KMS-11 (cell line): ENCODE data around the gene BMP6.
A peak's percentile ranks its signal among the peaks of the same experiment; 100 is the strongest.

Source experiments
- H2AFZ ChIP-seq: fragments of 200-600 bp; sonication (generic); 2 replicates; pipeline ENCODE4 v1.6.1; 2016; ENCODE audit warnings: antibody characterized with exemption, mixed run types, low read depth
- H3K27ac ChIP-seq: fragments of 200-600 bp; sonication (generic); 2 replicates; pipeline ENCODE4 v1.6.1; 2016; ENCODE audit warnings: mild to moderate bottlenecking, mixed run types
- H3K27me3 ChIP-seq: fragments of 200-600 bp; sonication (generic); 2 replicates; pipeline ENCODE4 v1.6.1; 2017; ENCODE audit warnings: mild to moderate bottlenecking, low read depth, mixed run types, moderate library complexity; ENCODE audit not compliant: insufficient read depth
- H3K36me3 ChIP-seq: fragments of 200-600 bp; sonication (generic); 2 replicates; pipeline ENCODE4 v1.6.1; 2017; ENCODE audit warnings: mild to moderate bottlenecking, mixed run types; ENCODE audit not compliant: insufficient read depth
- H3K4me1 ChIP-seq: fragments of 200-600 bp; sonication (generic); 2 replicates; pipeline ENCODE4 v1.6.1; 2016; ENCODE audit warnings: mild to moderate bottlenecking, low read depth, mixed run types; ENCODE audit not compliant: poor library complexity, severe bottlenecking
- H3K4me2 ChIP-seq: fragments of 200-600 bp; sonication (generic); 2 replicates; pipeline ENCODE4 v1.7.0; 2016; ENCODE audit warnings: mild to moderate bottlenecking, mixed run types
- H3K4me3 ChIP-seq: fragments of 200-600 bp; sonication (generic); IDR thresholded peaks from 2 replicates; pipeline ENCODE4 v1.6.1; 2017; ENCODE audit warnings: low read depth, low read length, mixed read lengths; ENCODE audit not compliant: insufficient read depth
- H3K79me2 ChIP-seq: fragments of 200-600 bp; sonication (generic); 2 replicates; pipeline ENCODE4 v1.6.1; 2016; ENCODE audit warnings: low read depth, mixed run types; ENCODE audit not compliant: insufficient read depth
- H3K9ac ChIP-seq: fragments of 200-600 bp; sonication (generic); 2 replicates; pipeline ENCODE4 v1.6.1; 2016; ENCODE audit warnings: mild to moderate bottlenecking, mixed run types
- H4K20me1 ChIP-seq: fragments of 200-600 bp; sonication (generic); 2 replicates; pipeline ENCODE4 v1.6.1; 2016; ENCODE audit warnings: mild to moderate bottlenecking, mixed run types; ENCODE audit not compliant: insufficient read depth
- TF ChIP-seq, protein P1 (sequence below): fragments of 200-600 bp; sonication (generic); conservative IDR thresholded peaks from 2 replicates; pipeline ENCODE4 v1.6.1; 2017; ENCODE audit warnings: low read depth, mild to moderate bottlenecking, antibody characterized with exemption, low read length, moderate library complexity, mixed read lengths

The BMP6 gene

DNA sequence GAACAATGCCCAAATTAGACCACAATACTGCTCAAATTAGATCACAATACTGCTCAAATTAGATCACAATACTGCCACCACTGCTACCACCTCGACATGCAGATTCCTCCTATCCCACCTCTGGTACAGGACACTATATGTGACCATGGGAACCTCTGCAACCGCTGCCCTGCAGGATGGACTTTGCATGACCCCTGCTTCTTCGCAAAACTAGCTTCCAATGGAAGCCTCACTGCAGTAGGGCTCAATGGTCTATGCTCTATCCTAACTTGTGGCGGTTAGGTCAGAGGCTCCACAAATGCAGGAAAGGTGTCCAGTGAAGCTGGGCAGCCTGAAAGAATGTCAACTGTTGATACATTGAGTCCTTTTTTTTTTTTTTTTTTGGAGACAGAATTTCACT lies 192.5 kb downstream of the BMP6 start:
- no peaks in the 10 kb centered on the region for H3K27me3 ChIP-seq
- TF ChIP-seq, protein P1, sequence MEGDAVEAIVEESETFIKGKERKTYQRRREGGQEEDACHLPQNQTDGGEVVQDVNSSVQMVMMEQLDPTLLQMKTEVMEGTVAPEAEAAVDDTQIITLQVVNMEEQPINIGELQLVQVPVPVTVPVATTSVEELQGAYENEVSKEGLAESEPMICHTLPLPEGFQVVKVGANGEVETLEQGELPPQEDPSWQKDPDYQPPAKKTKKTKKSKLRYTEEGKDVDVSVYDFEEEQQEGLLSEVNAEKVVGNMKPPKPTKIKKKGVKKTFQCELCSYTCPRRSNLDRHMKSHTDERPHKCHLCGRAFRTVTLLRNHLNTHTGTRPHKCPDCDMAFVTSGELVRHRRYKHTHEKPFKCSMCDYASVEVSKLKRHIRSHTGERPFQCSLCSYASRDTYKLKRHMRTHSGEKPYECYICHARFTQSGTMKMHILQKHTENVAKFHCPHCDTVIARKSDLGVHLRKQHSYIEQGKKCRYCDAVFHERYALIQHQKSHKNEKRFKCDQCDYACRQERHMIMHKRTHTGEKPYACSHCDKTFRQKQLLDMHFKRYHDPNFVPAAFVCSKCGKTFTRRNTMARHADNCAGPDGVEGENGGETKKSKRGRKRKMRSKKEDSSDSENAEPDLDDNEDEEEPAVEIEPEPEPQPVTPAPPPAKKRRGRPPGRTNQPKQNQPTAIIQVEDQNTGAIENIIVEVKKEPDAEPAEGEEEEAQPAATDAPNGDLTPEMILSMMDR, result no peak
- H3K9ac ChIP-seq, result no peak overlapping the region
- H3K36me3 ChIP-seq, result no peaks in the 10 kb centered on the region
- no peak overlapping the region for H3K4me3 ChIP-seq
- no peaks in the 10 kb centered on the region for H4K20me1 ChIP-seq
- no peak overlapping the region for H2AFZ ChIP-seq
- no peaks in the 10 kb centered on the region for H3K79me2 ChIP-seq
- H3K4me1 ChIP-seq, result peaks cover 77% of the 10 kb centered on the region
- peak overlapping the region; percentile 73; the same call in 1 of the 2 replicates for H3K27ac ChIP-seq
- peak overlapping the region; percentile 51; the same call in 1 of the 2 replicates for H3K4me2 ChIP-seq

DNA sequence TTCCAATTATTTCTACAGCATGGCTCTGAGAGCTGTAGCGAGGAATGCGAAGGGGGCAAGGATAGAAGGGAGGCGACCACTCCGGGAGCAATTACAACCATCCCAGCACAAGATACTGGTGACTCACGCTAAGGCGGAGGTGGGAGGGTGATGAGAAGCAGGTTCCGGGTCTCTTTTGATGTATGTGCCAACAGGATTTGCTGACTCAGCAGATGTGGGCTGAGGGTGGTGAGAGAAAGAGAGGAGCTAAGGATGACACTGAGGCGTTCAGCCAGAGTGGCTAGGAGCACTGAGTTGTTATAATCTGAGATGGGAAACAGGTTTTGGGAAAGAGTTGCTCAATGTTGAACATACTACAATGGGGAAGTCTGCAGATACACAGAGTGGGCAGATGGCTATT lies 194.0 kb downstream of the BMP6 start:
- H4K20me1 ChIP-seq, result no peaks in the 10 kb centered on the region
- H2AFZ ChIP-seq, result no peak overlapping the region
- H3K4me1 ChIP-seq, result peaks cover 62% of the 10 kb centered on the region
- H3K36me3 ChIP-seq, result no peaks in the 10 kb centered on the region
- H3K27me3 ChIP-seq, result no peaks in the 10 kb centered on the region
- TF ChIP-seq, protein P1, result no peak
- H3K27ac ChIP-seq, result no peak overlapping the region
- no peak overlapping the region for H3K9ac ChIP-seq
- no peak overlapping the region for H3K4me2 ChIP-seq
- no peaks in the 10 kb centered on the region for H3K79me2 ChIP-seq
- H3K4me3 ChIP-seq, result no peak overlapping the region

DNA sequence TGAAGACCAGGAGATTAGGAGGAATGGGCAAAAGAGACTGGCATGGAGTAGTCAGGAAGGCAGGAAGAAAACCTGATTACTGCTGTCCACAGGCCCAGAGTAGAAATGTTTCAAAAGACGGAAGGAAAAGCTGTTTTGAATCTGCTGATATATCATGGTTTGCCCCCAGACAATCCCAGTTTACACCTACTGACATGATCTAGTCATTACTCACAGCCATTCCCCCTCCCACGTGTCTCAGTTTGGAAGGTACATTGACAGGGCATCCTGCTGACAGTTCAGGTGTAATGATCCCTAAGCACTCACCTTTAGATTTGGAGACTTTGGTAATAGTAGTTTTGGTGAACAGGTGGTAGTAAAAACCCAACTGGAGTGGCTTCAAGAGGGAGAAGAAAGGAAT lies 194.5 kb downstream of the BMP6 start:
- Histone ChIP-seq H3K27me3 (no peaks in the 10 kb centered on the region), H3K36me3 (no peaks in the 10 kb centered on the region), H2AFZ (no peak overlapping the region), H3K4me2 (no peak overlapping the region), H3K4me3 (no peak overlapping the region), H3K27ac (no peak overlapping the region), H4K20me1 (no peaks in the 10 kb centered on the region), H3K79me2 (no peaks in the 10 kb centered on the region), H3K4me1 (peaks cover 56% of the 10 kb centered on the region), H3K9ac (no peak overlapping the region)
- TF ChIP-seq, protein P1, result no peak

DNA sequence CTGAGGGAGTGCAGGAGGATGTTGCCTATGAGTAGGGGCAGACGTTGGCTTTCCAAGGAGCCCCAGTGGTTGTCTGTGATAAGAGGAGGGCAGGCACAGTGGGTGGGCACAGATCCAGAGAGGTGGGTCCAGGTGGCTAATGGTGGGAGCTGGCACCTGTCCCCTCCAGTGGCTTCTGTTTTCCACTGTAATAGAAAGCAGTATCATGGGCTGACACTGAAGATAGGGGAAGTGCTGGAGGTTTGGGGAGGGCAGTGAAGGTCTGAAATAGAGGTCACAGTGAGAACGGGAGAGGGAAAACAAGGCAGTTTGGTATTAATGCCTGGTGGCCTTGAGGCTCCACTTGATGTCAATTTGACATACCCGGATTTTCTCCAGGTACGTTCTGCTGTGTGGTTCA lies 195.1 kb downstream of the BMP6 start:
- H3K36me3 ChIP-seq, result no peaks in the 10 kb centered on the region
- H3K4me3 ChIP-seq, result no peak overlapping the region
- H4K20me1 ChIP-seq, result no peaks in the 10 kb centered on the region
- H3K27me3 ChIP-seq, result no peaks in the 10 kb centered on the region
- TF ChIP-seq, protein P1, result no peak
- H3K27ac ChIP-seq, result no peak overlapping the region
- H3K4me2 ChIP-seq, result no peak overlapping the region
- no peak overlapping the region for H2AFZ ChIP-seq
- H3K79me2 ChIP-seq, result no peaks in the 10 kb centered on the region
- H3K4me1 ChIP-seq, result peaks cover 50% of the 10 kb centered on the region
- H3K9ac ChIP-seq, result no peak overlapping the region
